Mesenchymal stem cell (in vitro differentiated cells and primary cell): Measurements from ENCODE around the gene MBP.

ENCODE experiments used
- DNase-seq: peaks from one replicate; pipeline ENCODE4 v3.0.0-alpha.2; 2013
- H2AFZ ChIP-seq: one replicate; pipeline ENCODE4 v1.6.1; 2013; ENCODE audit warnings: low read depth, mild to moderate bottlenecking, control low read depth, inconsistent platforms, low read length, moderate library complexity
- H2AK5ac ChIP-seq: 2 replicates; pipeline ENCODE4 v1.6.1; 2013; ENCODE audit warnings: low read length, moderate library complexity, mild to moderate bottlenecking, inconsistent platforms; ENCODE audit not compliant: severe bottlenecking
- H2BK120ac ChIP-seq: one replicate; pipeline ENCODE4 v1.6.1; 2013; ENCODE audit warnings: low read depth, mild to moderate bottlenecking, inconsistent platforms, low read length, moderate library complexity
- H2BK12ac ChIP-seq, 2 experiments: one replicate each; pipeline ENCODE4 v1.6.1; 2013; ENCODE audit warnings: inconsistent platforms in 2 of 2, low read length in 2 of 2, mild to moderate bottlenecking in 2 of 2, moderate library complexity in 2 of 2, control low read depth in 1 of 2
- H2BK15ac ChIP-seq: one replicate; pipeline ENCODE4 v1.6.1; 2013; ENCODE audit warnings: mild to moderate bottlenecking, low read depth, inconsistent platforms; ENCODE audit not compliant: poor library complexity, severe bottlenecking
- H2BK5ac ChIP-seq: 2 replicates; pipeline ENCODE4 v1.6.1; 2013; ENCODE audit warnings: low read depth, mild to moderate bottlenecking, low read length, control low read depth, inconsistent platforms; ENCODE audit not compliant: poor library complexity, severe bottlenecking
- H3K14ac ChIP-seq, 2 experiments: one replicate each; pipeline ENCODE4 v1.6.1; 2013; ENCODE audit warnings: inconsistent platforms in 2 of 2, low read length in 2 of 2, control low read depth in 1 of 2, mild to moderate bottlenecking in 1 of 2, moderate library complexity in 1 of 2
- H3K18ac ChIP-seq, 2 experiments: one replicate each; pipeline ENCODE4 v1.6.1; 2013; ENCODE audit warnings: inconsistent platforms in 2 of 2, low read length in 2 of 2, control low read depth in 1 of 2, low read depth in 1 of 2, mild to moderate bottlenecking in 1 of 2
- H3K23ac ChIP-seq, 2 experiments: one replicate each; pipeline ENCODE4 v1.6.1; 2013; ENCODE audit warnings: inconsistent platforms in 2 of 2, low read length in 2 of 2, mild to moderate bottlenecking in 2 of 2, moderate library complexity in 2 of 2, control low read depth in 1 of 2
- H3K27ac ChIP-seq: 2 replicates; pipeline ENCODE4 v1.5.1; 2013; ENCODE audit warnings: mild to moderate bottlenecking, moderate library complexity, low read length, control low read depth, inconsistent platforms; ENCODE audit not compliant: poor library complexity, severe bottlenecking
- H3K27me3 ChIP-seq, 2 experiments: 2 replicates each; pipeline versions ENCODE4 v1.6.1 to v1.7.0; 2013; ENCODE audit warnings: low read length in 2 of 2, mild to moderate bottlenecking in 2 of 2, moderate library complexity in 2 of 2, control low read depth in 1 of 2, inconsistent platforms in 1 of 2; ENCODE audit not compliant: control insufficient read depth in 1 of 2, insufficient read depth in 1 of 2
- H3K36me3 ChIP-seq, 2 experiments: 2 replicates each; pipeline versions ENCODE4 v1.6.1 to v1.7.0; 2013; ENCODE audit warnings: low read length in 2 of 2, control low read depth in 1 of 2, inconsistent platforms in 1 of 2, low read depth in 1 of 2, mild to moderate bottlenecking in 1 of 2; ENCODE audit not compliant: insufficient read depth in 2 of 2, control insufficient read depth in 1 of 2
- H3K4ac ChIP-seq, 2 experiments: one replicate each; pipeline ENCODE4 v1.6.1; 2013; ENCODE audit warnings: inconsistent platforms in 2 of 2, low read length in 2 of 2, mild to moderate bottlenecking in 2 of 2, moderate library complexity in 2 of 2, control low read depth in 1 of 2, low read depth in 1 of 2
- H3K4me1 ChIP-seq: 2 replicates; pipeline ENCODE4 v1.6.1; 2013; ENCODE audit warnings: low read depth, low read length, control low read depth; ENCODE audit not compliant: control insufficient read depth, insufficient read depth
- H3K4me2 ChIP-seq: 2 replicates; pipeline ENCODE4 v1.6.1; 2013; ENCODE audit warnings: low read length, mild to moderate bottlenecking, inconsistent platforms; ENCODE audit not compliant: poor library complexity, severe bottlenecking
- H3K4me3 ChIP-seq, 2 experiments: 2 replicates each; pipeline versions ENCODE4 v1.5.1 to v1.7.0; 2013; ENCODE audit warnings: low read length in 2 of 2, mild to moderate bottlenecking in 2 of 2, control low read depth in 1 of 2, low read depth in 1 of 2; ENCODE audit not compliant: insufficient read depth in 1 of 2
- H3K79me1 ChIP-seq: replicated peaks from 2 replicates; pipeline ENCODE4 v1.6.1; 2013; ENCODE audit warnings: mild to moderate bottlenecking, control low read depth, low read length, inconsistent platforms; ENCODE audit not compliant: poor library complexity, severe bottlenecking
- H3K9ac ChIP-seq: 2 replicates; pipeline ENCODE4 v1.7.0; 2013; ENCODE audit warnings: mild to moderate bottlenecking, low read length, moderate library complexity
- H3K9me3 ChIP-seq: 2 replicates; pipeline ENCODE4 v1.7.0; 2013; ENCODE audit warnings: mild to moderate bottlenecking, low read length; ENCODE audit not compliant: control insufficient read depth
- H4K8ac ChIP-seq: one replicate; pipeline ENCODE4 v1.6.1; 2013; ENCODE audit warnings: inconsistent platforms, mild to moderate bottlenecking, low read length, moderate library complexity
- H4K91ac ChIP-seq: one replicate; pipeline ENCODE4 v1.6.1; 2013; ENCODE audit warnings: mild to moderate bottlenecking, low read length, inconsistent platforms
- WGBS: methylation state at CpG from one replicate; pipeline ENCODE4 v1.1.7; 2013; ENCODE audit warnings: mixed read lengths; 5-methylcytosine and 5-hydroxymethylcytosine counted together

Gene MBP

DNA sequence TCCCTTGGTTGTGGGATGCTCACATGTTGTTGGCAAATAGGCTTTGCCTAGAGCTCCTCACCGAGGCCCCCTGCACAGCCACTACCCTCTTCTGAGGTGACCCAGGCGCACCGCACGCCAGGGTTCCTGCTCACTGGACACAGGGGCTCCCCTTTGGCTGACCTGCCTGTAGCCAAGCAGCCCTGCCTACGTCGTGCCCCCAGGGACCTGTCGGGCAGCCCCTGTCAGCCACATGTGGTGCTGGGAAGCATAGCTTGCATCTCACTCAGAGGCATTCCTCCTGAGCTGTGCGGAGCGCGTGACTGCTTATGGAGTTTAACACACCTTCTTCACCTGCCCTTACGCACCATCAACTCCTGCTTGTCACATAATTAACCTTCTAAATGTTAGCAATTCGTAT, 194.0 kb downstream of the MBP start:
- Histone ChIP-seq H2BK5ac (no peak overlapping the region), H3K4me3 (no peak overlapping the region), H3K23ac (no peak overlapping the region), H2BK15ac (no peak overlapping the region), H2BK120ac (no peak overlapping the region), H3K36me3 (peaks cover 40 to 47% of the 10 kb centered on the region in 2 experiments), H2AFZ (no peak overlapping the region), H3K27ac (no peak overlapping the region), H3K27me3 (no peaks in the 10 kb centered on the region), H3K4me1 (no peaks in the 10 kb centered on the region), H4K91ac (no peak overlapping the region), H2AK5ac (no peak overlapping the region), H3K14ac (no peak overlapping the region), H3K9me3 (no peaks in the 10 kb centered on the region), H2BK12ac (no peak overlapping the region), H3K4ac (no peak overlapping the region), H3K4me2 (no peak overlapping the region), H3K9ac (no peak overlapping the region), H4K8ac (no peak overlapping the region), H3K79me1 (peaks cover 14% of the 10 kb centered on the region), H3K18ac (no peak overlapping the region)
- no peak for DNase-seq
- WGBS: 96% methylated on average over 12 of the region's 12 CpGs

GRCh38 chr18:76937597-76937996, 195.0 kb downstream of the MBP start:
- Histone ChIP-seq H3K14ac (no peak overlapping the region), H3K4me1 (no peaks in the 10 kb centered on the region), H3K4ac (no peak overlapping the region), H3K9ac (no peak overlapping the region), H2AK5ac (no peak overlapping the region), H3K79me1 (peaks cover 18% of the 10 kb centered on the region), H2BK5ac (no peak overlapping the region), H4K8ac (no peak overlapping the region), H4K91ac (no peak overlapping the region), H3K27me3 (no peaks in the 10 kb centered on the region), H3K23ac (no peak overlapping the region), H3K9me3 (no peaks in the 10 kb centered on the region), H2BK12ac (no peak overlapping the region), H3K18ac (no peak overlapping the region), H3K36me3 (peaks cover 44 to 47% of the 10 kb centered on the region in 2 experiments), H2AFZ (no peak overlapping the region), H2BK15ac (no peak overlapping the region), H2BK120ac (no peak overlapping the region), H3K27ac (no peak overlapping the region), H3K4me3 (no peak overlapping the region), H3K4me2 (no peak overlapping the region)
- WGBS: no CpG with 5 or more reads among the region's 1 CpG
- no peak for DNase-seq

DNA sequence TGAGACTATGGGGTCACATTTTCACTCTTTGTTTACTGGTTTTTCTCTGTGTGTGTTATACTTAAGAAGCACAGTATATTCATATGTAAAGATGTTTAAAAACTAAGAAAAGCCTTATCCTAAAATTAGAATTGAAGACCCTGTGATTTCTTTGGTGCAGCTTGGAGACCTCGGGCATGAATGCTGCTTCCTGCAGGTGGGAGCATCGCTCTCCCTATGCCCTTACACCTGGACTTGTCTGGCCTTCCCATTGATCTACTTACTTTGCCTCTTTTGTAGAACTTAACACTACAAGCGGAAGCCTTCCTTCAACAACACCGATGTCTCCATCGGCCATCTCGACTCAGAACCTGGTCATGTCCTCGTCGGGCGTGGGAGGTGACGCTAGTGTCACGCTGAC, 195.7 kb downstream of the MBP start:
- H3K14ac ChIP-seq: no peak overlapping the region
- H2AFZ ChIP-seq: no peak overlapping the region
- H2BK120ac ChIP-seq: no peak overlapping the region
- no peak overlapping the region for H3K27ac ChIP-seq
- peaks cover 47 to 49% of the 10 kb centered on the region in 2 experiments for H3K36me3 ChIP-seq
- H2BK5ac ChIP-seq: no peak overlapping the region
- DNase-seq: no peak
- no peak overlapping the region for H3K18ac ChIP-seq
- no peak overlapping the region for H2AK5ac ChIP-seq
- peaks cover 23% of the 10 kb centered on the region for H3K79me1 ChIP-seq
- no peaks in the 10 kb centered on the region for H3K4me1 ChIP-seq
- no peaks in the 10 kb centered on the region for H3K9me3 ChIP-seq
- no peak overlapping the region for H3K4ac ChIP-seq
- no peak overlapping the region for H4K91ac ChIP-seq
- H3K4me3 ChIP-seq: no peak overlapping the region
- H3K9ac ChIP-seq: no peak overlapping the region
- no peak overlapping the region for H2BK12ac ChIP-seq
- H3K4me2 ChIP-seq: no peak overlapping the region
- H3K23ac ChIP-seq: no peak overlapping the region
- 97% methylated on average over 11 of the region's 11 CpGs for WGBS
- H2BK15ac ChIP-seq: no peak overlapping the region
- H3K27me3 ChIP-seq: no peaks in the 10 kb centered on the region
- no peak overlapping the region for H4K8ac ChIP-seq

DNA sequence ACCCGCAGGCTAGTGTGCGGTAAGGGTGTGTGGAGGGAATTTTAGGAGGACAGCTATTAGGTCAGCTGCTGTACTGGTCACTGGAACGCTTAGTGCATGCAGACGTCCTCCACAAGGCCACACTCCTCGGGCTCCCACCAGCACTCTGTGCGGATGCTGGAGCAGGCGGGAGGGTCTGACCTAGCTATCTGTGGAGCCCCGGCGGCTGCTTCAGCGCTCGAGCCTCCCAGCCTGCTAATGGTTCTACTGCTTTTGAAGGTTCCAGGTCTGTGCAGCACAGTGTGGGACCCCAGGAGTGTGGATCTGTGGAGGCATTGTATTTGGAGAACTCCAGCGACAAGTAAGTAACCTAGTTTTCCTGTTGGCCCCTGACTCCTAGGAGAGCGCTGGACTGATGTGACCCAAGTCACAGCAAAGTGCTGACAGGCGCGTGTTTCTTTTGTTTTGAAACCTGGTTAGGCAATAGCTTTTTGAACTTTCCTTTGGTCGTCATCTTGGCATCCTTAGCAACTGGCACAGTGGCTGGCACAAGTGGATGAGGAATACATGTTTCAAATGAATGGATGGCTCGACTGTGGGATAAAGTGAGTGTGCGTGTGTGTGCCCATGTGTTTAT, 196.8 kb downstream of the MBP start:
- peaks cover 18% of the 10 kb centered on the region for H3K79me1 ChIP-seq
- no peak overlapping the region for H3K23ac ChIP-seq
- no peak overlapping the region for H2BK15ac ChIP-seq
- H3K4me1 ChIP-seq: no peaks in the 10 kb centered on the region
- no peak overlapping the region for H3K4ac ChIP-seq
- no peak overlapping the region for H3K27ac ChIP-seq
- H2BK5ac ChIP-seq: no peak overlapping the region
- no peak for DNase-seq
- H3K4me3 ChIP-seq: no peak overlapping the region
- peaks cover 42 to 51% of the 10 kb centered on the region in 2 experiments for H3K36me3 ChIP-seq
- H2BK12ac ChIP-seq: no peak overlapping the region
- H2AFZ ChIP-seq: no peak overlapping the region
- H3K4me2 ChIP-seq: no peak overlapping the region
- no peak overlapping the region for H4K91ac ChIP-seq
- no peak overlapping the region for H2BK120ac ChIP-seq
- H2AK5ac ChIP-seq: no peak overlapping the region
- no peaks in the 10 kb centered on the region for H3K27me3 ChIP-seq
- WGBS: 97% methylated on average over 18 of the region's 18 CpGs
- no peaks in the 10 kb centered on the region for H3K9me3 ChIP-seq
- no peak overlapping the region for H3K9ac ChIP-seq
- no peak overlapping the region for H4K8ac ChIP-seq
- no peak overlapping the region for H3K18ac ChIP-seq
- no peak overlapping the region for H3K14ac ChIP-seq
